Suppressor macrophage treated with lipopolysaccharide for 1 hour (primary cell): ENCODE results near the gene CHRM1.
A peak's percentile ranks its signal among the peaks of the same experiment; 100 is the strongest.

Experiments used
- DNase-seq, 3 donors: peaks; one replicate each; pipeline ENCODE4 v3.0.0-alpha.2; 2020 to 2022

CHRM1 gene

GRCh38 chr11:62902932-62903331, 18.2 kb downstream of the CHRM1 start:
- peak in 2 of 3 donors; percentile 24 to 33 for DNase-seq

GRCh38 chr11:62898027-62898426, 23.1 kb downstream of the CHRM1 start:
- no peak for DNase-seq

GRCh38 chr11:62897311-62897710, 23.9 kb downstream of the CHRM1 start:
- no peak for DNase-seq

GRCh38 chr11:62896049-62896448, 25.1 kb downstream of the CHRM1 start:
- no peak for DNase-seq

- no peak for DNase-seq
Measured at GRCh38 chr11:62895501-62895900, 25.7 kb downstream of the CHRM1 start.

- no peak for DNase-seq
Measured at GRCh38 chr11:62892077-62892922, 28.9 kb downstream of the CHRM1 start.

- DNase-seq: no peak
Measured at GRCh38 chr11:62889484-62890437, 31.4 kb downstream of the CHRM1 start.

GRCh38 chr11:62889126-62889483, 32.1 kb downstream of the CHRM1 start:
- no peak for DNase-seq

GRCh38 chr11:62888406-62888805, 32.8 kb downstream of the CHRM1 start:
- no peak for DNase-seq

- DNase-seq: no peak
Measured at GRCh38 chr11:62885137-62885750, 35.9 kb downstream of the CHRM1 start.

- no peak for DNase-seq
Measured at GRCh38 chr11:62883673-62884072, 37.5 kb downstream of the CHRM1 start.

GRCh38 chr11:62882788-62883501, 38.2 kb downstream of the CHRM1 start:
- DNase-seq: peak; percentile 29 to 50 (median 43)

- peak in 1 of 3 donors; percentile 11 for DNase-seq
Measured at GRCh38 chr11:62882431-62882749, 38.8 kb downstream of the CHRM1 start.

- peak; percentile 97 for DNase-seq
Measured at GRCh38 chr11:62881579-62882430, 39.4 kb downstream of the CHRM1 start.

GRCh38 chr11:62880803-62881578, 40.2 kb downstream of the CHRM1 start, which contains the start of gene SLC3A2:
TSS of gene SLC3A2 (plus strand) at chr11:62880896. CDS start at chr11:62881024, 128 bp downstream.
- peak; percentile 79 to 94 (median 89) for DNase-seq

- peak; percentile 79 to 86 (median 81) for DNase-seq
Measured at GRCh38 chr11:62880231-62880802, 40.8 kb downstream of the CHRM1 start.

GRCh38 chr11:62879235-62879978, 41.8 kb downstream of the CHRM1 start:
- DNase-seq: no peak

- no peak for DNase-seq
Measured at GRCh38 chr11:62876712-62877111, 44.5 kb downstream of the CHRM1 start.

GRCh38 chr11:62875698-62876478, 45.3 kb downstream of the CHRM1 start:
- DNase-seq: no peak
